AG09309 (cell line): ENCODE results near the gene VSIR.
A peak's percentile ranks its signal among the peaks of the same experiment; 100 is the strongest.

Experiments used
- DNase-seq: peaks from one replicate; pipeline ENCODE4 v3.0.0-alpha.2; 2010; ENCODE audit warnings: low read depth
- H3K4me3 ChIP-seq: 2 replicates; pipeline ENCODE4 v1.5.1; 2011; ENCODE audit warnings: mild to moderate bottlenecking, low read depth, low read length, moderate library complexity; ENCODE audit not compliant: control insufficient read depth
- TF ChIP-seq, protein P1 (sequence below): IDR thresholded peaks from 2 replicates; pipeline ENCODE4 v1.5.1; 2011; ENCODE audit warnings: mild to moderate bottlenecking, low read depth, low read length, inconsistent platforms; ENCODE audit not compliant: insufficient read depth, control insufficient read depth; ENCODE audit errors: missing control alignments

The VSIR gene

DNA sequence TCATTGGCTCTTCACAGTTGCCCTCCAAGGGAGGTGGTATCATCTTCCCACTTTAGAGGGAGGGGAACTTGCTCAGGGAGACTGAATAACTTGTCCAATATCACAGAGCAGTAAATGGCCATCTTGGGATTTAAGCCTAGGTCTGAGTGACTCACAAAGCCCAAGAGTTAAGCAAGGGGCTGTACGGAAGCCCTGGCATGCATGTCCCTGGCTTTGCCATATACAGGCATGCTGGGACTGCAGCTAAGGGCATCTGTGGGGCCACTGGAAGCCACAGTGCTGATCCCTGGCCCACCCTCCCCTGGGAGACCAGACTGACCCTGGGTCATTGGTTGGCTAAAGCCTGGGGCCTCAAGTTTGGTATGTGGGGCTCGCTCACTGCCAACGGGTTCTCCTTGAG, 3.1 kb downstream of the VSIR start:
- no peak overlapping the region for H3K4me3 ChIP-seq
- DNase-seq, result peak; percentile 27
- TF ChIP-seq, protein P1, sequence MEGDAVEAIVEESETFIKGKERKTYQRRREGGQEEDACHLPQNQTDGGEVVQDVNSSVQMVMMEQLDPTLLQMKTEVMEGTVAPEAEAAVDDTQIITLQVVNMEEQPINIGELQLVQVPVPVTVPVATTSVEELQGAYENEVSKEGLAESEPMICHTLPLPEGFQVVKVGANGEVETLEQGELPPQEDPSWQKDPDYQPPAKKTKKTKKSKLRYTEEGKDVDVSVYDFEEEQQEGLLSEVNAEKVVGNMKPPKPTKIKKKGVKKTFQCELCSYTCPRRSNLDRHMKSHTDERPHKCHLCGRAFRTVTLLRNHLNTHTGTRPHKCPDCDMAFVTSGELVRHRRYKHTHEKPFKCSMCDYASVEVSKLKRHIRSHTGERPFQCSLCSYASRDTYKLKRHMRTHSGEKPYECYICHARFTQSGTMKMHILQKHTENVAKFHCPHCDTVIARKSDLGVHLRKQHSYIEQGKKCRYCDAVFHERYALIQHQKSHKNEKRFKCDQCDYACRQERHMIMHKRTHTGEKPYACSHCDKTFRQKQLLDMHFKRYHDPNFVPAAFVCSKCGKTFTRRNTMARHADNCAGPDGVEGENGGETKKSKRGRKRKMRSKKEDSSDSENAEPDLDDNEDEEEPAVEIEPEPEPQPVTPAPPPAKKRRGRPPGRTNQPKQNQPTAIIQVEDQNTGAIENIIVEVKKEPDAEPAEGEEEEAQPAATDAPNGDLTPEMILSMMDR, result no peak

DNA sequence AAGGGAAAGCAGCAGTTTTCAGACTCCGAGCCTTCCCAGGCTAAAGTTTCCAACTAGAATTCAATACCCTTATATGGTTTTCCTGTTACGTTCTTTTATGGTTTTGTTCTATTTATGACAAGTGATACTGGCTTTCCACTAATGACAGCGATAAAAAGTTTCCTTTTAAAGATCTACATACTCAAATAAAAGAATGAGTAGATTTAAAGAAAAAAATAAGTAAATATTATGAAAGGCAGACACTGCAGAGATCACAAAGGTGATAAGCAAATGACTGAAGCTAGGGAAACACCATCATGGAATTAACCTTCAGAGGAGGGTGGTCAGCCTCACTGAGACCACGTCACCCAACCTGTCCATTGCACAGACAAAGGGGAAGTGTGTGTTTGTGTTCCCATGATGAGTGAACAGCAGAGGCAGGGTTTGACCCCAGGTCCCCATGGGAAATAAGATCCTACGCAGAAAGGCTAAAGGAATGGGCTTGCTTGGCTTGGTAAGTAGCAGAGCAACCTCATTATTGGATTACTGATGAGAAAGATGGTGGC, 4.0 kb downstream of the VSIR start:
- no peak for DNase-seq
- TF ChIP-seq, protein P1, result no peak
- H3K4me3 ChIP-seq, result no peak overlapping the region

- DNase-seq, result no peak
These were observed 5.8 kb downstream of the VSIR start for GRCh38 chr10:71767420-71768035.

DNA sequence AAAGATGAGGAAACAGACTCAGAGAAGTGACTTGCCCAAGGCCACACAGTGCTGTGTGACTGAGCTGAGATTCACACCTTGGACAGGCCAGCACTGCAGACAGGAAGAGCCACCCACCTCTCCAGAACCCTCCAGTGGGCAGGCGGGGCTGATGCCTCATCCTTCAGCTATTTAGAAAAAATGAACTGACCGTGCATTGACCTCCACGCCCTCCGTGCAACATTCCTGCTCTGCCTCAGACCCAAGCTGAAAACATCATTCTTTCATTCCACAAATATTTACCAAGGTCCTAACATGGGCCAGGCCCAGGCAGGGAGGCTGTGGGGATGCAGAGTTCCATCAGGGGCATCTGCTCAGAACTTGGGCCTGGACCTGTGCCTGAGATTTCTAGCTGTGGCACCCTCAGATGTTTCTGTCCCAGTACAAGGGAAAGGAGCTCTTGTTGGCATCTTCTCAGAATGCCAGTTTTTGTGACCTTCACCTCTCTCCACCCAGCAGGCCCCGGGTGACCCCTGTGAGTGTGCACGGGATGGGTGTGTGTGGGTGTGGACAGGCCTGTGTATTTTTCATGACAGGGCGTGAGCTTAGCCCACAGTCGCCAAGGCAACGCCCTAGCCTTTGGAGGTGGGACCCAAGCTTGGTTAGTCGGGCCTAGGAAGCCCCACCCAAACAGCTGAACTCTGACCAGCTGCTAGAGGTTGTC, 6.5 kb downstream of the VSIR start:
- TF ChIP-seq, protein P1, result no peak
- H3K4me3 ChIP-seq, result no peak overlapping the region
- DNase-seq, result peak; percentile 87

More at GRCh38 chr10:71767420-71768035, 5.8 kb downstream of the VSIR start:
- TF ChIP-seq, protein P1, result no peak
- no peak overlapping the region for H3K4me3 ChIP-seq

- no peak for DNase-seq
- no peak overlapping the region for H3K4me3 ChIP-seq
- TF ChIP-seq, protein P1, result no peak
These were observed 7.2 kb downstream of the VSIR start for GRCh38 chr10:71765906-71766716.

DNA sequence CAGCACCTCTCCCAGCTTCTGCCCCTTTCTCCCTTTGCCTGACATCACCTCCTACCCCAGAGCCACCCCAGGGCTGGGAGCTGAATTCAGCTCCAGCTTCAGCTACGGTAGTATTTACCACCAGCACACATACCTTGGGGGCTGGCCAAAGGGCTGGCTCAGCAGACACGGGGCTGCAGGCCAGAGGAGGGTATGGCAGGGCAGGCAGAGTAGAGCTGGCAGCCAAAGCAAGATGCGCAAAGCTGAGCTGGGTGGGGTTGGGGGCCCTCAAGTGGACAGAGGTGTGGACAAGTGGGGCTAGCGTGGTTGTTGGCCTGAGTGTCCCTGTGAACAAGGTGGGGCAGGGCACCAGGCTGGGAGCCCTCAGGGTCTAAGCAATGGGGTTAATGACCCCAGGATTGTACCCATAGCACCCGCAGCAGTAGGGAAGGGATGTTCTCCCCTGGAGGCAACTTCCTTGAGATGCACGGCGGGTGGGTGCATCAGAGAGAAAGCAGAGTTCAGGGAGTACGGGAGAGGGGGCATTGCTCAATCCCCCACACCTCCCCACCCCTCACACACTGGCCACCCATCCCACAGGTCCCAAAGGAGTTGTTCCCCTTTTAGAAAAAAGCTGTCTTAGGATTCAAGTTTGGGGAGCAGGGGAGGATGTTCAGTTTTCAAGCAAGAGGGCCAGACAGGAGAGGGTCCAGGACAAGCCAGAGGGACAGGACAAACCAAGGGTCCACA, 8.0 kb downstream of the VSIR start:
- DNase-seq, result no peak

More for the DNA sequence above, 8.0 kb downstream of the VSIR start:
- no peak overlapping the region for H3K4me3 ChIP-seq
- TF ChIP-seq, protein P1, result no peak
